Measurements from ENCODE around the gene ARHGEF17. TPM values are rescaled to one million over a fixed set of nuclear protein-coding genes. Genes with fewer than 3 reads are reported as not detected.
A peak's percentile ranks its signal among the peaks of the same experiment; 100 is the strongest.

ARHGEF17 gene
- total and polyA plus RNA-seq, 2 donors = 30.7 to 69.8 TPM

DNA sequence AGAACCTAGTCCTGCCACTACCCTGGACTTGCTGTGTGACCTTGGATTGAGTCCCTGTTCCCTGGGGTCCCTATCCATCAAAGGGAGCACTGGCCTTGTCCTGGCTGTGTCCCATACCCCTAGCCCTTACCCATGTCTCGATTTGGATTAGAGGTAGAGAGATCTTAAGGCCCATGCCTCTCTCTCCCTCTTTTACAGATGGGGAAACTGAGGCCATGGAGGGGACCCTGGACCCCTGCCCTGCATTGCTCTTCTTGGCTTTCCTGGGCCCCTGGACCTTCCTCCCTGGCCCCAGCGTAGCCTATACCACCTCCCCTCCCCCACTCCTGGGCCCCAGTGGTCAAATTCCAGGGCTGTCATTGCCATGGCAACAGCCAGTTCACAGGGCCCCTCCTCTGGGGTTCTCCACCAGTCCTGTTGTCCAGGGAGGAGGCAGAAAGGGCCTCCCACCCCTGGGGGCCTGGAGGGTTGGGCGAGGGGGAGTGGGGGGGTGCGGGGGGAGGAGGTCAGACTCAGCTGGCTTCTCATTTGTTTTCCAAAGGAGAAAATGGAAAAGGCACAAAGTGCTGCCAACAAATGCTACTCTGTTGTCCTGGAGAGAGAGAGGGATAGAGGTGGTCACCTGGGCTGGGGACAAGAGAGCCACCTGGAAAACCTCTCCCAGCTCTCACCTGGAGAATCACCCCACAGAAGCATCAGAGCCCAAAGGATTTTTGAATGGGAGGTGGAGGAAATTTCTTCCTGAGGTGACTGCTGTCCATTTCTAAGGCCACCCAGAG is 23.3 kb downstream of the ARHGEF17 start:
- 30% methylated on average over 4 of the region's 4 CpGs for WGBS
- Histone ChIP-seq H3K4me3 (ENCODE audit: low read depth, low read length) (no peak overlapping the region), H3K27ac (ENCODE audit: low read depth) (peak overlapping the region; percentile 34), H3K36me3 (ENCODE audit: insufficient read depth) (no peaks in the 10 kb centered on the region), H3K4me1 (ENCODE audit: insufficient read depth) (no peaks in the 10 kb centered on the region)
- DNase-seq (ENCODE audit: extremely low spot score) = no peak

DNA sequence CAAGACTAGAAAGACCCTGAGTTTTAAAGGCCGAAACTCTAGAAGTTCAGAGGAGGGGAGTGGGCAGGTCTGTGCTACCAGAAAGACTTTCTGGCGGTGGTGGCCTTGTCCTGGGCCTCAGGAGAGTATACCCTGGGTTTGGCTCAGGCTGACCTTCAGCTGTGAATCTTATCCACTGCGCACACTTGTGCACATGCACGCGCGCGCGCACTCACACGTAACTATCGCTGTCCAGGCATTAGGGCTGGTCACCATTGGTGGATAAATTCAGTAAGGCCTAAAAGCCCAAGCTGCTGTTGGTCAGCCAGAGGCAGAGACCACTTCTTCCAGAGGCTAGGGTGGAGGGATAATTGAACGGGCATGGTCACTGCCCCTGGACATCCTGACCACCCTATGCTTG is 25.1 kb downstream of the ARHGEF17 start:
- Histone ChIP-seq H3K27ac (ENCODE audit: low read depth) (no peak overlapping the region), H3K4me1 (ENCODE audit: insufficient read depth) (no peaks in the 10 kb centered on the region), H3K36me3 (ENCODE audit: insufficient read depth) (no peaks in the 10 kb centered on the region), H3K4me3 (ENCODE audit: low read depth, low read length) (no peak overlapping the region)
- 83% methylated on average over 11 of the region's 11 CpGs for WGBS
- DNase-seq (ENCODE audit: extremely low spot score) = no peak

- no peaks in the 10 kb centered on the region for H3K36me3 ChIP-seq (ENCODE audit: insufficient read depth)
- WGBS = 58% methylated on average over 4 of the region's 4 CpGs
- no peak overlapping the region for H3K4me3 ChIP-seq (ENCODE audit: low read depth, low read length)
- H3K27ac ChIP-seq (ENCODE audit: low read depth) = peak overlapping the region; percentile 55
- DNase-seq (ENCODE audit: extremely low spot score) = no peak
- no peaks in the 10 kb centered on the region for H3K4me1 ChIP-seq (ENCODE audit: insufficient read depth)
Observed at GRCh38 chr11:73333640-73334383, 25.7 kb downstream of the ARHGEF17 start.

- Histone ChIP-seq H3K36me3 (ENCODE audit: insufficient read depth) (no peaks in the 10 kb centered on the region), H3K4me3 (ENCODE audit: low read depth, low read length) (no peak overlapping the region), H3K4me1 (ENCODE audit: insufficient read depth) (no peaks in the 10 kb centered on the region), H3K27ac (ENCODE audit: low read depth) (peak overlapping the region; percentile 55)
- DNase-seq (ENCODE audit: extremely low spot score) = no peak
- 12% methylated on average over 6 of the region's 6 CpGs for WGBS
Observed at GRCh38 chr11:73334384-73335203, 26.5 kb downstream of the ARHGEF17 start.

DNA sequence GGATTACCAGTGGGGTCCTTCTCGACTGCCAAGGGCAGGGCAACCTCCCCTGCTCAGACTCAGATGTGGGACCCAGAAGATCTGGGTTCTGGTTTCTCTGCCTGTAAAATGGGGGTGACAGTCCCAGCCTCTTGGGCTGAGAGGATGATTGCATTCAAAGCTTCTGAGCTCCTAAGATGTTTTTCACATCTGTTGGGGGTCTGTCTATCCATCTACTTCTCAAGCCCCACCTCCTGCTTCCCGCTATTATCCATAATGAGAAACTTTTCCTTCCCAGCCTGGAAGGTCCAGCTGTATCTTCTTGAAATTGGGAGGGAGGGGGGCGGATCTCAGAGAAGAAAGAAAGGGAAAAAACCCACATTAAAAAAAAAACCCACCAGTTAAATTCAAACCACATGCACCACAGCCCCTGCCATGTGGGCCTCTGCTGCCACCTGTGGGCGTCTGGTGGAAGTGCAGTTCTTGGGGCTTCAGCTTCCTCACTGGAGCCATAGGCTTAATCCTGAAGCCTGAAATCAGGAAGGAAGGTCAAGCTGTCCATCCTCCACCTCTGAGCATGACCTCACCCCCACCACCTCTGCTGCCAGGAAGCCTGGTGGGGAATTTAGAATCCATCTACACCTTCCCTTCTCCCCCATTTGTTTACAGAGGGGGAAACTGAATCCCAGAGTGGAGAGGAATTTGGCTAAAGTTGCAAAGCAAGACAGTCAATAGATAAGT is 27.3 kb downstream of the ARHGEF17 start:
- WGBS = 8% methylated on average over 4 of the region's 4 CpGs
- peak; percentile 88 for DNase-seq (ENCODE audit: extremely low spot score)
- Histone ChIP-seq H3K4me3 (ENCODE audit: low read depth, low read length) (no peak overlapping the region), H3K4me1 (ENCODE audit: insufficient read depth) (no peaks in the 10 kb centered on the region), H3K36me3 (ENCODE audit: insufficient read depth) (no peaks in the 10 kb centered on the region), H3K27ac (ENCODE audit: low read depth) (no peak overlapping the region)

DNA sequence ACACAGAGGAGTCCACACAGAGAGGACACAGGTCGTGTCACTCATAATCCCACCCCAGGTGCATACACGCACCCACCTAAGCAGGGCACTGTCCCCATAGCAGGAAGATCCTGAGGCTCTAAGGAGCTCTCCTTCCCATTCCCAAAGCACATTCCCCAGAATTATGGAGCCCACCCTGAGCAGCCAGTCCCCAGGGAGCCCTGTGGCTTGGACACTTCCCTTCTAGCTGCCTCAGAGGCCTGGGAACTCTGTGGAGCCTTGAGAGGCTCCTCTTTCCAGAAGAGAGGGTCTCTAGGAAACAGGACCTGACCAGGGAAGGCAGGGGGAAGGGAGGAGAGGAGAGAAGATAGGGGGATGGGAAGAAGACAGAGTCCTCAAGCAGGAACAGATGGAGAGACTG is 29.8 kb downstream of the ARHGEF17 start:
- Histone ChIP-seq H3K27ac (ENCODE audit: low read depth) (no peak overlapping the region), H3K4me3 (ENCODE audit: low read depth, low read length) (no peak overlapping the region), H3K36me3 (ENCODE audit: insufficient read depth) (no peaks in the 10 kb centered on the region), H3K4me1 (ENCODE audit: insufficient read depth) (no peaks in the 10 kb centered on the region)
- WGBS = 87% methylated on average over 2 of the region's 2 CpGs
- DNase-seq (ENCODE audit: extremely low spot score) = no peak

- no peak overlapping the region for H3K27ac ChIP-seq (ENCODE audit: low read depth)
- no peak for DNase-seq (ENCODE audit: extremely low spot score)
- H3K4me1 ChIP-seq (ENCODE audit: insufficient read depth) = no peaks in the 10 kb centered on the region
- H3K36me3 ChIP-seq (ENCODE audit: insufficient read depth) = no peaks in the 10 kb centered on the region
- H3K4me3 ChIP-seq (ENCODE audit: low read depth, low read length) = no peak overlapping the region
- WGBS = 68% methylated on average over 4 of the region's 4 CpGs
Observed at GRCh38 chr11:73338279-73338678, 30.2 kb downstream of the ARHGEF17 start.

GRCh38 chr11:73340164-73340563 is 32.1 kb downstream of the ARHGEF17 start:
- 61% methylated on average over 3 of the region's 3 CpGs for WGBS
- Histone ChIP-seq H3K4me1 (ENCODE audit: insufficient read depth) (no peaks in the 10 kb centered on the region), H3K36me3 (ENCODE audit: insufficient read depth) (no peaks in the 10 kb centered on the region), H3K27ac (ENCODE audit: low read depth) (no peak overlapping the region), H3K4me3 (ENCODE audit: low read depth, low read length) (no peak overlapping the region)
- no peak for DNase-seq (ENCODE audit: extremely low spot score)

DNA sequence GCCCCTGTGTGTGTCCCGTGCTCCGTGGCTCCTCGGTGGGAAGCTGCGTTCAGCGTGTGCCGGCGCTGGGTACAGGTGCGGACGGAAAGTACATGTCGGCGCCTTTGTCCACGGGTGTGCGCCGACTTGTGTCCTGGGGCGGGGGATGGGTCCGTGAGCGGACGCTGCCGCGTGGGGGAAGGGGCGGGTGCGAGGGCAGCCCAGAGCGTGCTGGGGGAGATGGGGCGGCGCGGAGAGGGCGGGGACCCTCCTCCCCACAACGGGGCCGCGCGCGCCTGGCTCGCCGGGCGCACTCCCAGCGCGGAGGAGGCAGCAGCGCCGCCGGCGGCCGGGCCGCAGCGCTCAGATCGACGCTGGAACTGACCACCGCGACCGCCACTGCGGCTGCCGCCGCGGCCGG is 34.6 kb downstream of the ARHGEF17 start:
- Histone ChIP-seq H3K36me3 (ENCODE audit: insufficient read depth) (no peaks in the 10 kb centered on the region), H3K27ac (ENCODE audit: low read depth) (no peak overlapping the region), H3K4me1 (ENCODE audit: insufficient read depth) (no peaks in the 10 kb centered on the region), H3K4me3 (ENCODE audit: low read depth, low read length) (peak overlapping the region; percentile 29)
- WGBS = 12% methylated on average over 54 of the region's 54 CpGs
- DNase-seq (ENCODE audit: extremely low spot score) = no peak

GRCh38 chr11:73343076-73343873 is 35.2 kb downstream of the ARHGEF17 start:
- H3K36me3 ChIP-seq (ENCODE audit: insufficient read depth) = no peaks in the 10 kb centered on the region
- H3K4me3 ChIP-seq (ENCODE audit: low read depth, low read length) = peak overlapping the region; percentile 29
- H3K4me1 ChIP-seq (ENCODE audit: insufficient read depth) = no peaks in the 10 kb centered on the region
- H3K27ac ChIP-seq (ENCODE audit: low read depth) = no peak overlapping the region
- 40% methylated on average over 40 of the region's 40 CpGs for WGBS
- DNase-seq (ENCODE audit: extremely low spot score) = no peak

GRCh38 chr11:73344191-73344607 is 36.1 kb downstream of the ARHGEF17 start:
- WGBS = 64% methylated on average over 20 of the region's 20 CpGs
- no peaks in the 10 kb centered on the region for H3K36me3 ChIP-seq (ENCODE audit: insufficient read depth)
- DNase-seq (ENCODE audit: extremely low spot score) = no peak
- no peak overlapping the region for H3K4me3 ChIP-seq (ENCODE audit: low read depth, low read length)
- no peak overlapping the region for H3K27ac ChIP-seq (ENCODE audit: low read depth)
- no peaks in the 10 kb centered on the region for H3K4me1 ChIP-seq (ENCODE audit: insufficient read depth)

DNA sequence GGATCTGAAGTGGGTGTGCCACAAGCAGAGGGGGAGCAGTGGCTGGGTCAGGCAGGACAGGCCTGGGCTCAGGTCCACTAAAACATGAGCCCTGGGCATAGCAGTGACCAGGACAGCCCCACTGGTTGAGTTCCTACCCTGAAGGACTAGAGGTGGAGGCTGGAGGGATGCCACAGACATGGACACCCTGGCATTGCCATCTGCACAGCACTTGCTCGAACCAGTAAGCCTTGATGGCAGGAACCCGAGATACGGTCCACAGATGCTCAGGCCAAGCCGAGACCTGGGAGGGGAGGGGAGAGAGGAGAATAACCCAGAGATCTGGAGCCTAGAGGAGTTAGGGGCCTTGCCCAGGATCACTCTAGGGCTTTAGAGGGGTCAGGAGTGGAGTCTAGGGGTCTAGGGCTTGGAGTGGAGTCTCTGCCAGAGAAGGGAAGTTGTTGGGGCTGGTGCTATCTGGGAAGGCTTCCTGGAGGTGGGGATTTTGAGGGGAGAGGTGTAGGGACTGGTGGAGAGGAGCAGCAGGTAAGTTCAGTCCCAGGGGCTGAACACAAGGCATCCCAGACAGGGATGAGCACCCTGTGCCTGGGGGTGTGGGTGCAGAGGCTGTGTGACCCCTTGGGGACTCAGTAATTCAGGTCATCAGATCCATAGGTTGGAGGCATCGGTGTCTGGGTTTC is 37.5 kb downstream of the ARHGEF17 start:
- H3K4me3 ChIP-seq (ENCODE audit: low read depth, low read length) = no peak overlapping the region
- DNase-seq (ENCODE audit: extremely low spot score) = no peak
- H3K36me3 ChIP-seq (ENCODE audit: insufficient read depth) = no peaks in the 10 kb centered on the region
- no peak overlapping the region for H3K27ac ChIP-seq (ENCODE audit: low read depth)
- WGBS = 89% methylated on average over 5 of the region's 5 CpGs
- no peaks in the 10 kb centered on the region for H3K4me1 ChIP-seq (ENCODE audit: insufficient read depth)
